DND-41 (cell line): ENCODE data around the gene TGIF2.
A peak's percentile ranks its signal among the peaks of the same experiment; 100 is the strongest.

Source experiments
- ATAC-seq: fragments of 200-7000 bp; cut with Tn5 transposase; 3 replicates; pipeline ENCODE4 v1.9.1; 2021; ENCODE audit warnings: low read depth; ENCODE audit not compliant: insufficient read depth
- DNase-seq: peaks from one replicate; pipeline ENCODE4 v3.0.0-alpha.2; 2020
- H2AFZ ChIP-seq: 2 replicates; pipeline ENCODE4 v1.6.0; 2012; ENCODE audit warnings: low read depth, low read length
- H3K27ac ChIP-seq: 2 replicates; pipeline ENCODE4 v1.5.1; 2012; ENCODE audit warnings: low read length, inconsistent platforms
- H3K27me3 ChIP-seq: fragments of 200-600 bp; sonication (generic); 2 replicates; pipeline ENCODE4 v1.6.0; 2012; ENCODE audit warnings: low read length, mild to moderate bottlenecking, inconsistent platforms; ENCODE audit not compliant: insufficient read depth, poor library complexity
- H3K36me3 ChIP-seq: 2 replicates; pipeline ENCODE4 v1.5.1; 2012; ENCODE audit warnings: low read length, inconsistent platforms; ENCODE audit not compliant: insufficient read depth
- H3K4me1 ChIP-seq: 2 replicates; pipeline ENCODE4 v1.5.1; 2012; ENCODE audit warnings: mild to moderate bottlenecking, low read length; ENCODE audit not compliant: insufficient read depth
- H3K4me2 ChIP-seq: 2 replicates; pipeline ENCODE4 v1.6.0; 2012; ENCODE audit warnings: mild to moderate bottlenecking, moderate library complexity, low read length, inconsistent platforms; ENCODE audit not compliant: insufficient read depth
- H3K4me3 ChIP-seq, 2 experiments: fragments of 200-600 bp in 1 of 2; shearing (Covaris generic) in 1 of 2; 2 replicates each; pipeline ENCODE4 v1.5.1; 2012 to 2016; ENCODE audit warnings: inconsistent platforms in 2 of 2, low read length in 2 of 2, mild to moderate bottlenecking in 2 of 2, low read depth in 1 of 2, moderate library complexity in 1 of 2
- H3K79me2 ChIP-seq: 2 replicates; pipeline ENCODE4 v1.6.0; 2012; ENCODE audit warnings: low read length, inconsistent platforms; ENCODE audit not compliant: insufficient read depth
- H3K9ac ChIP-seq: 2 replicates; pipeline ENCODE4 v1.6.0; 2012; ENCODE audit warnings: low read depth, mild to moderate bottlenecking, inconsistent platforms, low read length, moderate library complexity
- H3K9me3 ChIP-seq: 2 replicates; pipeline ENCODE4 v1.5.1; 2012; ENCODE audit warnings: low read length, moderate library complexity, mild to moderate bottlenecking, inconsistent platforms; ENCODE audit not compliant: insufficient read depth, severe bottlenecking
- H4K20me1 ChIP-seq: 2 replicates; pipeline ENCODE4 v1.6.0; 2012; ENCODE audit warnings: low read length; ENCODE audit not compliant: insufficient read depth
- EZH2 ChIP-seq: IDR thresholded peaks from 3 replicates; pipeline ENCODE4 v1.6.1; 2012; ENCODE audit warnings: borderline replicate concordance, low read depth, mild to moderate bottlenecking, moderate library complexity, low read length, inconsistent platforms; ENCODE audit not compliant: severe bottlenecking
- TF ChIP-seq, protein P1 (sequence below): IDR thresholded peaks from 2 replicates; pipeline ENCODE4 v1.5.1; 2012; ENCODE audit warnings: borderline replicate concordance, low read length, moderate library complexity, mild to moderate bottlenecking; ENCODE audit not compliant: poor library complexity, severe bottlenecking; ENCODE audit errors: extremely low read depth

Gene TGIF2

DNA sequence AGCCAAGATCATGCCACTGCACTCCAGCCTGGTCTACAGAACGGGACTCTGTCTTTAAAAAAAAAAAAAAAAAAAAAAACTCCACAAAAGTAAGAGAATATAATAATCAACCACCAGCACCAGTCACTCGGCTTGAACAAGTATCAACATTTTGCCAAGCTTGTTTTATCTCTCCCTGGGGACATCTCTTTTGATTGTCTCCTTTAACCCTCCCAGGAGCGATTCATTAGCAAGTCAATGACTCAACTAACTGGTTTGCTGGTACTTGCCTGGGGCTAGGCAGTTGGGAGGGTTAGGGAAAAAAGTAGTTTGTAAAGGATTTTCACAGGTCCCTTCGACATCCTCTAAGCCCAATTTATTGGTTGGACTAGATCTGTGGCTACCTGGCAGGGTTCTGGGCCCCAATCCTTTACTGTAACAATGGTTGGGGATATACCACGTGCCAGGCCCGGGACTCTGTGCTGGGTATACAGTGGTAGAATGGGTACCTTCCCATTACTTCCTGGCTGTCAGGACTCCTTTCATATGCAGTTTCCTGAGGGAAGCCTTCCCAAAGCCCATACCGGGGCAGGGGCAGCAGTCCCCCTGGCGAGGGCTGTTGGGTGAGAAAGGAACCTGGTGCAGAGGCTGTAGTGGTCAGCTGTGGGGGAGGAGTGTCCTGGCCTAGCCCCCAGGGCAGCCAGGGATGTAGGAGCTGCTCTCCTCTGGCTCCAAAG is 12.2 kb downstream of the TGIF2 start:
- H3K27me3 ChIP-seq: no peaks in the 10 kb centered on the region
- no peak overlapping the region for H3K4me3 ChIP-seq
- H3K4me1 ChIP-seq: no peaks in the 10 kb centered on the region
- H3K9me3 ChIP-seq: no peaks in the 10 kb centered on the region
- H2AFZ ChIP-seq: no peak overlapping the region
- DNase-seq (no peak), ATAC-seq (no peak; the same call in 2 of the 3 replicates)
- H3K79me2 ChIP-seq: peaks cover 17% of the 10 kb centered on the region; the same call in 1 of the 2 replicates
- H3K4me2 ChIP-seq: no peak overlapping the region
- H4K20me1 ChIP-seq: peaks cover 30% of the 10 kb centered on the region; the same call in 1 of the 2 replicates
- no peak overlapping the region for H3K27ac ChIP-seq
- peaks cover 88% of the 10 kb centered on the region for H3K36me3 ChIP-seq
- no peak overlapping the region for H3K9ac ChIP-seq
- TF ChIP-seq EZH2: no peak
- TF ChIP-seq, protein P1, sequence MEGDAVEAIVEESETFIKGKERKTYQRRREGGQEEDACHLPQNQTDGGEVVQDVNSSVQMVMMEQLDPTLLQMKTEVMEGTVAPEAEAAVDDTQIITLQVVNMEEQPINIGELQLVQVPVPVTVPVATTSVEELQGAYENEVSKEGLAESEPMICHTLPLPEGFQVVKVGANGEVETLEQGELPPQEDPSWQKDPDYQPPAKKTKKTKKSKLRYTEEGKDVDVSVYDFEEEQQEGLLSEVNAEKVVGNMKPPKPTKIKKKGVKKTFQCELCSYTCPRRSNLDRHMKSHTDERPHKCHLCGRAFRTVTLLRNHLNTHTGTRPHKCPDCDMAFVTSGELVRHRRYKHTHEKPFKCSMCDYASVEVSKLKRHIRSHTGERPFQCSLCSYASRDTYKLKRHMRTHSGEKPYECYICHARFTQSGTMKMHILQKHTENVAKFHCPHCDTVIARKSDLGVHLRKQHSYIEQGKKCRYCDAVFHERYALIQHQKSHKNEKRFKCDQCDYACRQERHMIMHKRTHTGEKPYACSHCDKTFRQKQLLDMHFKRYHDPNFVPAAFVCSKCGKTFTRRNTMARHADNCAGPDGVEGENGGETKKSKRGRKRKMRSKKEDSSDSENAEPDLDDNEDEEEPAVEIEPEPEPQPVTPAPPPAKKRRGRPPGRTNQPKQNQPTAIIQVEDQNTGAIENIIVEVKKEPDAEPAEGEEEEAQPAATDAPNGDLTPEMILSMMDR: no peak

DNA sequence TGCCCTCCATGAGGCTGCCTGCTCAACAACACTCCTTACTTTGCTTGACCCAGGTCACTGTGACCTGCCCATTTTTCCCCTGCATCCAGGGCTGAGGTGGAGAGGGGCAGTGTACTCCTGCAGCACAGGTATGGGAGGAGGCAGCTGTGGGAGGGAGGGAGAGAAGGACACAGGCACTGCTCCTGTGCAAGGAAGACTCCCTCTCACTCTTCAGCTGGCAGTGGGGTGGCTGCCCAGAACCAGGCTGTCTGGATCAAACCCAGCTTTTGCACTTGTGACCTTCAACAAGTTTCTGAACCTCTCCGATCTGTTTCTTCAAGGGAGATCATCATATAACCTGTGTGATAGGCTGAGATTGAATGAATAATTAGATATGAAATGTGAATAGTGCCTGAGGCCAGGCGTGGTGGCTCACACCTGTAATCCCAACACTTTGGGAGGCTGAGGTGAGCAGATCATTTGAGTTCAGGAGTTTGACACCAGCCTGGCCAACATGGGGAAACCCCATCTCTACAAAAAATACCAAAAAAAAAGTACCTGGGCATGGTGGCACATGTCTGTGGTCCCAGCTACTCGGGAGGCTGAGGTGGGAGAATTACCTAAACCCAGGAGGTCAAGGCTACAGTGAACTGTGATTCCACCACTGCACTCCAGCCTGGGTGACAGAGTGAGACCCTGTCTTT is 14.1 kb downstream of the TGIF2 start:
- H3K9ac ChIP-seq: no peak overlapping the region
- H3K27ac ChIP-seq: no peak overlapping the region; the same call in 1 of the 2 replicates
- no peak for ATAC-seq
- no peak overlapping the region for H3K4me3 ChIP-seq
- H4K20me1 ChIP-seq: peaks cover 36% of the 10 kb centered on the region
- TF ChIP-seq, protein P1: no peak
- no peak for TF ChIP-seq EZH2
- H3K4me2 ChIP-seq: no peak overlapping the region
- H3K79me2 ChIP-seq: peaks cover 13% of the 10 kb centered on the region; the same call in 1 of the 2 replicates
- H3K27me3 ChIP-seq: no peaks in the 10 kb centered on the region
- DNase-seq: no peak
- no peaks in the 10 kb centered on the region for H3K9me3 ChIP-seq
- H2AFZ ChIP-seq: no peak overlapping the region
- H3K36me3 ChIP-seq: peaks cover 86% of the 10 kb centered on the region
- peaks cover 13% of the 10 kb centered on the region for H3K4me1 ChIP-seq

DNA sequence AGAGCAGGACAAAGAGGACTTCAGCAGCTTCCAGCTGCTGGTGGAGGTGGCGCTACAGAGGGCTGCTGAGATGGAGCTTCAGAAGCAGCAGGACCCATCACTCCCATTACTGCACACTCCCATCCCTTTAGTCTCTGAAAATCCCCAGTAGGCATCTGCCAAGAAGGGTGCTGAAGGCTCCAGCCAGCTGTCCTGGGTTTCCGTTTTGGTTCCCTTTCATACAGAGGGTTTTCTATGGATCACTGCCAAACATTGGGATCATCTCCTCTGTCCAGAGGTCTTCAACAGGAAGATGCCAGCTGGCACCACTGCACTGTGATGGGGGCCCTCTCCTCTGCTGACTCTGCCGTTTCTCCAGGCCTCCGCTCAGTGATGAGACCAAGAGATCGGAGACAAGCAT is 17.9 kb downstream of the TGIF2 start:
- Histone ChIP-seq H3K4me3 (no peak overlapping the region), H3K36me3 (peaks cover 73% of the 10 kb centered on the region), H3K79me2 (peaks cover 9% of the 10 kb centered on the region; the same call in 1 of the 2 replicates), H3K27me3 (no peaks in the 10 kb centered on the region), H4K20me1 (peaks cover 35% of the 10 kb centered on the region), H3K4me1 (peaks cover 27% of the 10 kb centered on the region), H3K9ac (no peak overlapping the region), H3K27ac (peak overlapping the region; percentile 3; the same call in 1 of the 2 replicates), H3K9me3 (no peaks in the 10 kb centered on the region), H3K4me2 (no peak overlapping the region), H2AFZ (no peak overlapping the region)
- TF ChIP-seq, protein P1: no peak
- TF ChIP-seq EZH2: no peak
- DNase-seq: no peak
- no peak for ATAC-seq
